ENCODE measurements around the gene BMX.

The BMX gene

DNA sequence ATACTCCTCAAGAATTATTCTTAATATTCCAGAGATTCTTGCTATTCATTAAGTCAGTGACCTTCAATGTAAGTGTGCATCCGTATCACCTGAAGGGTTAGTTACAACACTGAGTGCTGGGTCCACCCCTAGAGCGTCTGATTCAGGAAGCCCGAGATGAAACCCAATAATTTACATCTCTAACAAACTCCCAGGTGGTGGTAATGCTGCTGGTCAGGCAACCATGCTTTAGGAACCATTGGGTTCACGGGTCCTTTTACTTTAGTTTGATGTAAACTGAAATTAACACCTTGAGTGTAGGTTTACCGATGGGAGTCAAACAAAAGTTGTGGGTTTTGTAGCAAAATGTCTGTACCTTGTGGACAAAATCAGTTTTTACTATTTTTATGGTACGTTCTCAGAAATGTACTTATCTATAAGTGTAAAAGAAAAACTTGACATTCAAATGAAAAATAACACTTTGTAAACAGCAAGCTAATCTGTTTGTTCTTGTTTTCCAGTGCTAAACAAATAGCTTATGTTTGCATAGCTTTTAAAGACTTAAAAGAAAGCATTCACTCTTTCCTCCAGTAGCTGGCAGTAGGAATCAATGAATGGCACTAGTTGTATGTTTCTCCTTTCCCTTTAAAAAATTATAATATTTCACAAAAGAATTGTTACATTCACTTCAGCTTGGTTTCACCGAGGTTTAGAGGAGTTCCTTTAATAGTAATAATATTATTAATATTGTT is 67.4 kb downstream of the BMX start:
- TF ChIP-seq, protein P1, sequence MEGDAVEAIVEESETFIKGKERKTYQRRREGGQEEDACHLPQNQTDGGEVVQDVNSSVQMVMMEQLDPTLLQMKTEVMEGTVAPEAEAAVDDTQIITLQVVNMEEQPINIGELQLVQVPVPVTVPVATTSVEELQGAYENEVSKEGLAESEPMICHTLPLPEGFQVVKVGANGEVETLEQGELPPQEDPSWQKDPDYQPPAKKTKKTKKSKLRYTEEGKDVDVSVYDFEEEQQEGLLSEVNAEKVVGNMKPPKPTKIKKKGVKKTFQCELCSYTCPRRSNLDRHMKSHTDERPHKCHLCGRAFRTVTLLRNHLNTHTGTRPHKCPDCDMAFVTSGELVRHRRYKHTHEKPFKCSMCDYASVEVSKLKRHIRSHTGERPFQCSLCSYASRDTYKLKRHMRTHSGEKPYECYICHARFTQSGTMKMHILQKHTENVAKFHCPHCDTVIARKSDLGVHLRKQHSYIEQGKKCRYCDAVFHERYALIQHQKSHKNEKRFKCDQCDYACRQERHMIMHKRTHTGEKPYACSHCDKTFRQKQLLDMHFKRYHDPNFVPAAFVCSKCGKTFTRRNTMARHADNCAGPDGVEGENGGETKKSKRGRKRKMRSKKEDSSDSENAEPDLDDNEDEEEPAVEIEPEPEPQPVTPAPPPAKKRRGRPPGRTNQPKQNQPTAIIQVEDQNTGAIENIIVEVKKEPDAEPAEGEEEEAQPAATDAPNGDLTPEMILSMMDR (IDR thresholded peaks at IDR 0.05; ENCODE audit: control extremely low read depth, extremely low read depth, low read depth, missing control alignments), result no peak
- CTCF ChIA-PET, result interaction anchor here (1.9 kb wide), 1 partner anchor 16 kb away, joined by 6 read pairs; no protein-coding TSS in a partner anchor
- DNase-seq (ENCODE audit: extremely low spot score), result no peak
- POLR2A ChIA-PET, result no interaction called here

DNA sequence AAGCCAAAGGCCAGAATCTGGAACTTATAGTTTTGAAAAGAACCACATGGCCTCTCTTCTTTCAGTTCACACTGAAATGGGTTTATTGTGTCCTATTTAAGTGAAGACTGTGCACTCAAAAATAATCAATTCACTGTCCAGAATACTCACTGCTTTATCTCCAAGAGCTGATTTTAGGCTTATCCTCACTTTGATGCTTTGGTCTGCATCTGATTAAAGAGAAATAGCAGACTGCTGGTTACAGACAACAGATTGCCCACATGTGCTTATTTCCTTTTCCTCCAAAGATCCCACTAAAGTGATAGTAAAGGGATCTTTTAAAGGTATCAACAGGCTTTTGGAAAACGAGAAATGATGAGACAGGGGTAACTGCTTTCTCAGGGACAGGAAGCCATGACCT is 69.5 kb downstream of the BMX start:
- ChIA-PET POLR2A (no interaction called here), CTCF (interaction anchor here (1.9 kb wide), 1 partner anchor 18 kb away, joined by 6 read pairs; no protein-coding TSS in a partner anchor)
- DNase-seq (ENCODE audit: extremely low spot score), result no peak
- TF ChIP-seq, protein P1 (IDR thresholded peaks at IDR 0.05; ENCODE audit: control extremely low read depth, extremely low read depth, low read depth, missing control alignments), result no peak

DNA sequence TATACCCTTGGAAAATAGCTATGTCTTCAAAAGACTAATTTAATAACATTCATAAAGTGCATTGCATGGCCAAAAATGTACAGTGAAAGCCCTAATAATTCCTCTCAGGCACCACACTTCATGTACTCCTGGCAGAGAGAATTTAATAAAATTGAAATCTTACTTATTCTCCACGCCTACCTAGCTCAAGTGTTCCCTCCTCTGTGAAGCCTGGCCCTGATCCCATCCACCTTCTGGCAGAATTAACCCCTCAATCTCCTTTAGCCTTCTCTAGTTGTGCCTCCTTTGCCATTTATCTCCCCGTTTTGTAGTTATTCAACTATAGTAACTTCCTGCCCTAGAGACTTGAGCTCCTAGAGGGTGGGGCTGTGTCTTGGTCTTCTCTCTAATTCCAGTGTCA is 73.4 kb downstream of the BMX start:
- CTCF ChIA-PET, result no interaction called here
- DNase-seq (ENCODE audit: extremely low spot score), result no peak
- POLR2A ChIA-PET, result no interaction called here
- TF ChIP-seq, protein P1 (IDR thresholded peaks at IDR 0.05; ENCODE audit: control extremely low read depth, extremely low read depth, low read depth, missing control alignments), result no peak

DNA sequence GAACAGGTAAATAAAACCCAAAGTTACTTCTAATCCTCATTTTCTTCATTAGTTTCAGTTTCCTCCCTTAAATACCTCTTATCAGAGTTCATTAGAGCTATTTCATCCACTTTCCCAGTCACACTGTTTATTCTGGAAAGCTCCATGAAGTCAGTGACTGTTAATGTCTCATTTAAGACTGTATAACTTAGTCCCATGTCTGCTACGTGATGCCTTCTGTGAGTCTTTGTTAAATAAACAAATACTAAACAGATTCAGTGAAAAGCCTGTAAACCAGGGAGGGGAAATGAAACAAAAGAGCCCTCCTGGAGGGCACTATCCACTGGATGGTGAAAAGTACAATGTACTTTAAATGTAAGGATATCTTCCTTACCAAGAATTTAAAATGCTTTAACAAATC is 75.4 kb downstream of the BMX start:
- no peak for DNase-seq (ENCODE audit: extremely low spot score)
- ChIA-PET CTCF (no interaction called here), POLR2A (no interaction called here)
- TF ChIP-seq, protein P1 (IDR thresholded peaks at IDR 0.05; ENCODE audit: control extremely low read depth, extremely low read depth, low read depth, missing control alignments), result no peak

DNA sequence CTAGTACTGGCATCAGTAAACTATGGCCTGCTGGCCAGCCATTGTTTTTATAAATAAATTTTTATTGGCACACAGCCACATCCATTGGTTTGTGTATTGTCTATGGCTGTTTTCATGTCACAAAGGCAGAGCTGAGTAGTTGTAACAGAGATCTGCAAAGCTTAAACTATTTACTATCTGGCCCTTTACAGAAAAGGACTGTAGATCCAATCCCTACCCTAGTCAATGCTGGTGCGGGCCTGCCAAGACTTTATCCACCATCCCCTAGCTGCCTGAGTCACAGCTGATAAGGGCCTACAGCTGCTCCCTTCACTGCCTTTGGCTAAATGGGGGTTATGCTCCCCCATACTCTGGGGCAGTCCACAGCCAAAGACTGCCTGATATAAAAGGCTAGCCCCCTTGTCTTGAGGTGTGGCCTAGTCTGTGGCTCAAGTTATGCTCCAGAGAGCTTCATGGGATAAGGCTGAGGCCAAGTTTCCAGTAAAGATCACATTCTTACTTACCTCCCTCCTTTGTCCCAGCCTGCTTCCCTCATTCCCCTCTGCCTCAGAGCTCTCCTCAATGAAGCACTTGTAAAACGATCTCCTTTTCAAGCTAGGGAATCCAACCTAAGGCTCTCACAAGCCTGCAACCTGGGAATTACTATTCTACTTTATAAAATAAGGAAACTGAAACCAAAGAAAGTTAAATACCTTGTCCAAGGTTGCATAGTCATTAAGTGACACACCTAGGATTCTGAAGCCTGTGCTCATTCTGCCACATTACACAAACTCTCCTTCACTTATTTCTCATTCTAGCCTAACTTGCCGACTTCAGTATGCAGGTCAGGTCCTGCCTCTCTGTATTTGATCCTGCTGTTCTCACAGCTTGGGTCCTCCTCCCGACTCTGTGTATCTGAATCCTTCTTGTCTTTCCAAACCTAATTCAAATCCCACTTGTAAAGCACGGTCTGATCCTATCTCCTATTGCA is 79.5 kb downstream of the BMX start:
- no peak for DNase-seq (ENCODE audit: extremely low spot score)
- TF ChIP-seq, protein P1 (IDR thresholded peaks at IDR 0.05; ENCODE audit: control extremely low read depth, extremely low read depth, low read depth, missing control alignments), result no peak
- ChIA-PET CTCF (interaction anchor here (1.0 kb wide), 1 partner anchor 9 kb away, joined by 3 read pairs; no protein-coding TSS in a partner anchor), POLR2A (no interaction called here)

DNA sequence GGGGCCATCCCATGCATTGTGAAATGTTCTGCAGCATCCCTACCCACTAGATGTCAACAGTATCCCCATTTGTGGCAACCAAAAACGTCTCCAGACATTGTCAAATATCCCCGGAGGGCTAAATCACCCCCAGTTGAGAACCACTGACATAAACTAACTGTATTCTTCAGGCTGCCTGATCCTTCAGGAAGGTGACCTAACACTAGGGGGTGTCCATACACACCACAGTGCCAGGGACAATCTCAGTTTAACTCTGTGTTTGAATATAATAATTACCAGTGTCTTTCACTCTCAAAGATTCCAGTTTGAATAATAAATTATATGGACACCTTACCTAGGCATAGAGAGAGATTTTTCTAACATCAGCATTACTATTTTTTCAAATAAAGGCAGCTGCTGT is 93.8 kb downstream of the BMX start:
- POLR2A ChIA-PET, result no interaction called here
- TF ChIP-seq, protein P1 (IDR thresholded peaks at IDR 0.05; ENCODE audit: control extremely low read depth, extremely low read depth, low read depth, missing control alignments), result no peak
- CTCF ChIA-PET, result no interaction called here
- no peak for DNase-seq (ENCODE audit: extremely low spot score)

Measured in GM10248 (cell line).